Breast epithelium (tissue), 3 donors: ENCODE measurements around the gene EIPR1.

Experiments
- POLR2A ChIP-seq: fragments of 450-650 bp; IDR thresholded peaks from one replicate; pipeline ENCODE4 v1.6.1; 2016; ENCODE audit warnings: antibody characterized with exemption, mild to moderate bottlenecking, moderate library complexity
- TF ChIP-seq, protein P1 (sequence below), 3 donors: fragments of 450-650 bp; IDR thresholded peaks; one replicate each; pipeline ENCODE4 v1.5.1; 2016 to 2017; ENCODE audit warnings: antibody characterized with exemption in 3 of 3, mild to moderate bottlenecking in 3 of 3, moderate library complexity in 3 of 3

DNA sequence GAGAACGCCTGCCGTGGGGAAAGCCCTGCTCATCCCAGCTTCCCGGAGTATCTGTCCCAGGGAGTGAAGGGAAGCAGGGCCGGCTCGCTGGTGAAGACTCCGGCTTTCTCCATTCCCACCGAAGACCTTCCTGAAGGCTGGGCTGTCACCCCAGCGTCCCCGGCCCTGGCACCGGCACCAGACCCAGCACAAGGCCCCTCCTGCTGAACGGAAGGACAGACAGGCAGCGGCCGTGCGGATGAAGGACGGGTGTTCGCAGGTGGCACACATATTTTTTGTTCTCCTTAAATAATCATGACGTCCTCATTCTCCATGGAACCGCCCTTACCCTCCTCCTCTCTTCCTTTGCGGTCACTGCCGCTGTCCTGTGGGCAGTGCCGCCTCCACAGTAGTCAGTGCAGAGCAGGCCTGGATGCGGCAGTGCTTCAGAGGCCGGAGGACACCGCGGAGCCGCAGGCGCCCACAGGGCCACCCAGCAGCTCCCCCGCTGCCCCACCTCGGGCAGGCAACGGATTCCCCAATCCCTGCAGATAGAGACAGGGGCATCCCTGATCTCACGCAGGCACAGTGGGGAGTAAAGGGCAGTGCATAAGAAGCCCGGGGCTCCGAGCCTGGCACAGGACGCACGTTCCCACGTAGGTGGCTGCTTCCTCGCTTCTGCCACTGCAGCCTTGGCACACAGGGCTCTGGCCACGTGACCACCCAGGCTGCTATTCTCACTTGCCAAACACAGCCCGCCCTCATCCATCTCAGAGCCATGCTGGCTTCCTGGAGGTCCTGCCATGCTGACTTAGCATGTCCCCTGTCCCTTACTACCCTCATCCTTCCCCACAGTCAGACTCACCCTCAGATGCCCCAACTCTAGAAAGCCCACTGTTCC lies 229.7 kb downstream of the EIPR1 start:
- no peak for TF ChIP-seq POLR2A
- TF ChIP-seq, protein P1, sequence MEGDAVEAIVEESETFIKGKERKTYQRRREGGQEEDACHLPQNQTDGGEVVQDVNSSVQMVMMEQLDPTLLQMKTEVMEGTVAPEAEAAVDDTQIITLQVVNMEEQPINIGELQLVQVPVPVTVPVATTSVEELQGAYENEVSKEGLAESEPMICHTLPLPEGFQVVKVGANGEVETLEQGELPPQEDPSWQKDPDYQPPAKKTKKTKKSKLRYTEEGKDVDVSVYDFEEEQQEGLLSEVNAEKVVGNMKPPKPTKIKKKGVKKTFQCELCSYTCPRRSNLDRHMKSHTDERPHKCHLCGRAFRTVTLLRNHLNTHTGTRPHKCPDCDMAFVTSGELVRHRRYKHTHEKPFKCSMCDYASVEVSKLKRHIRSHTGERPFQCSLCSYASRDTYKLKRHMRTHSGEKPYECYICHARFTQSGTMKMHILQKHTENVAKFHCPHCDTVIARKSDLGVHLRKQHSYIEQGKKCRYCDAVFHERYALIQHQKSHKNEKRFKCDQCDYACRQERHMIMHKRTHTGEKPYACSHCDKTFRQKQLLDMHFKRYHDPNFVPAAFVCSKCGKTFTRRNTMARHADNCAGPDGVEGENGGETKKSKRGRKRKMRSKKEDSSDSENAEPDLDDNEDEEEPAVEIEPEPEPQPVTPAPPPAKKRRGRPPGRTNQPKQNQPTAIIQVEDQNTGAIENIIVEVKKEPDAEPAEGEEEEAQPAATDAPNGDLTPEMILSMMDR (IDR thresholded peaks at IDR 0.05): no peak
